HepG2 (cell line): ENCODE data around the gene TEAD4. TPM values are rescaled to one million over a fixed set of nuclear protein-coding genes. Genes with fewer than 3 reads are reported as not detected.

Source experiments
- ATAC-seq: fragments of 200-7000 bp; cut with Tn5 transposase; 3 replicates; pipeline ENCODE4 v1.9.1; 2020; ENCODE audit warnings: mild to moderate bottlenecking, moderate library complexity
- BruUV-seq: library from RNA; stranded (reverse); fragments of 400-500 nt; replicated peaks from 2 replicates; lab custom pipeline; 2021; lab: Mats Ljungman, UMichigan
- CTCF ChIA-PET: fragments of 300-600 bp; formaldehyde crosslinking; extraction: SDS; loops from one replicate; lab custom pipeline; 2021; ENCODE audit warnings: low total read pairs, inconsistent platforms, low intra/inter-chr PET ratio; lab: Yijun Ruan, JAX
- POLR2A ChIA-PET: fragments of 350-600 bp; sonication (Branson Sonifier 250); formaldehyde crosslinking; loops from one replicate; lab custom pipeline; 2020; ENCODE audit warnings: antibody characterized with exemption, inconsistent platforms; lab: Yijun Ruan, JAX
- DNase-seq: peaks from one replicate; pipeline ENCODE4 v3.0.0-alpha.2; 2015; ENCODE audit warnings: low spot score
- FAIRE-seq: peaks from 3 replicates; lab custom pipeline; 2011; peaks lifted over from hg19 to GRCh38; lab: Jason Lieb, UNC
- H2AFZ ChIP-seq: one replicate; pipeline ENCODE4 v1.6.1; 2011; ENCODE audit warnings: low read length, inconsistent platforms
- H3K27ac ChIP-seq: fragments of 300-600 bp; 3 replicates; pipeline ENCODE4 v1.8.0; 2011; ENCODE audit warnings: mixed run types, mild to moderate bottlenecking, mixed read lengths, low read length, inconsistent platforms; ENCODE audit not compliant: insufficient read depth; ENCODE audit errors: extremely low read length
- H3K27me3 ChIP-seq, 2 experiments: fragments of 200-600 bp in 1 of 2; 2 replicates in 1 of 2; 3 replicates in 1 of 2; pipeline versions ENCODE4 v1.6.0 to v1.8.0; 2011; ENCODE audit warnings: low read length in 2 of 2, mild to moderate bottlenecking in 2 of 2, moderate library complexity in 2 of 2, inconsistent platforms in 1 of 2; ENCODE audit not compliant: insufficient read depth in 2 of 2, control insufficient read depth in 1 of 2
- H3K36me3 ChIP-seq, 2 experiments: fragments of 200-600 bp in 1 of 2; replicated peaks in 1 of 2; 2 replicates in 1 of 2; 3 replicates in 1 of 2; pipeline versions ENCODE4 v1.5.1 to v1.8.0; 2011; ENCODE audit warnings: low read length in 2 of 2, inconsistent platforms in 1 of 2; ENCODE audit not compliant: insufficient read depth in 2 of 2, control insufficient read depth in 1 of 2
- H3K4me1 ChIP-seq: 2 replicates; pipeline ENCODE4 v1.5.1; 2012; ENCODE audit warnings: low read length, inconsistent platforms; ENCODE audit not compliant: insufficient read depth
- H3K4me2 ChIP-seq: 2 replicates; pipeline ENCODE4 v1.6.0; 2011; ENCODE audit warnings: low read depth, low read length, inconsistent platforms
- H3K4me3 ChIP-seq, 3 experiments: fragments of 200-600 bp in 1 of 3; sonication (generic), shearing (Covaris generic) in 1 of 3; replicated peaks in 1 of 3; 2 replicates each; pipeline ENCODE4 v1.5.1; 2011 to 2016; ENCODE audit warnings: low read length in 3 of 3, inconsistent platforms in 2 of 3, low read depth in 2 of 3, mild to moderate bottlenecking in 2 of 3, control low read depth in 1 of 3, mixed read lengths in 1 of 3; ENCODE audit not compliant: insufficient read depth in 1 of 3
- H3K79me2 ChIP-seq: one replicate; pipeline ENCODE4 v1.6.1; 2011; ENCODE audit warnings: low read length, inconsistent platforms; ENCODE audit not compliant: insufficient read depth
- H3K9ac ChIP-seq: 2 replicates; pipeline ENCODE4 v1.6.0; 2011; ENCODE audit warnings: mild to moderate bottlenecking, low read depth, low read length, inconsistent platforms; ENCODE audit not compliant: insufficient read depth
- H3K9me3 ChIP-seq: 2 replicates; pipeline ENCODE4 v1.5.1; 2012; ENCODE audit warnings: mild to moderate bottlenecking, low read length
- H4K20me1 ChIP-seq: 2 replicates; pipeline ENCODE4 v1.6.0; 2011; ENCODE audit warnings: inconsistent platforms, mild to moderate bottlenecking, low read length, moderate library complexity; ENCODE audit not compliant: insufficient read depth
- ERF ChIP-seq: IDR thresholded peaks from 2 replicates; pipeline ENCODE4 v1.6.1; 2018; ENCODE audit warnings: missing biosample characterization, missing genetic modification reagents
- FOXM1 ChIP-seq: sonication (generic); formaldehyde crosslinking; IDR thresholded peaks from 2 replicates; pipeline ENCODE4 v1.5.0; 2020; ENCODE audit warnings: missing genetic modification reagents
- SRSF1 ChIP-seq: fragments of 200-400 bp; formaldehyde crosslinking; optimal IDR thresholded peaks from 2 replicates; pipeline ENCODE3; 2017; ENCODE audit warnings: mild to moderate bottlenecking, low read depth, low read length, moderate library complexity
- YEATS2 ChIP-seq: sonication (generic); formaldehyde crosslinking; IDR thresholded peaks from 2 replicates; pipeline ENCODE4 v1.4.0; 2020; ENCODE audit warnings: missing genetic modification reagents, borderline replicate concordance
- ZBTB42 ChIP-seq: sonication (generic); formaldehyde crosslinking; IDR thresholded peaks from 2 replicates; pipeline ENCODE4 v1.5.0; 2020; ENCODE audit warnings: mild to moderate bottlenecking, missing genetic modification reagents
- ZFP82 ChIP-seq: sonication (generic); formaldehyde crosslinking; IDR thresholded peaks from 2 replicates; pipeline ENCODE4 v1.5.1; 2020; ENCODE audit warnings: mild to moderate bottlenecking, missing genetic modification reagents, borderline replicate concordance
- ZNF280B ChIP-seq: sonication (generic); formaldehyde crosslinking; IDR thresholded peaks from 2 replicates; pipeline ENCODE4 v1.5.0; 2020; ENCODE audit warnings: missing genetic modification reagents, mild to moderate bottlenecking, borderline replicate concordance
- ZNF609 ChIP-seq: sonication (generic); formaldehyde crosslinking; IDR thresholded peaks from 2 replicates; pipeline ENCODE4 v1.4.0; 2020; ENCODE audit warnings: mild to moderate bottlenecking, missing genetic modification reagents, borderline replicate concordance
- ZNF747 ChIP-seq: sonication (generic); formaldehyde crosslinking; IDR thresholded peaks from 2 replicates; pipeline ENCODE4 v1.8.1; 2023; ENCODE audit warnings: missing genetic modification reagents, mild to moderate bottlenecking, borderline replicate concordance
- WGBS: methylation state at CpG from one replicate; pipeline ENCODE4 v1.1.6; 2017; ENCODE audit warnings: low lambda C conversion rate; 5-methylcytosine and 5-hydroxymethylcytosine counted together
- in situ Hi-C: cut with HindIII; loops from 2 replicates; pipeline ENCODE4 v1.10.0; 2017; ENCODE audit warnings: low pct_unique_long_range_greater_than_20kb; ENCODE audit not compliant: extremely low pct_ligation_motif_present
- intact Hi-C: fragments of 100-400 bp; cut with micrococcal nuclease; formaldehyde crosslinking; loops from one replicate; pipeline ENCODE4 v1.10.0; 2022; ENCODE audit not compliant: unreplicated experiment
- polyA plus RNA-seq, 8 experiments: library from polyadenylated mRNA; depleted of rRNA in 3 of 8; stranded (reverse) in 7 of 8; unstranded in 1 of 8; fragments of >200 nt; fragmentation: Illumina TruSeq in 4 of 8; extraction: Trizol in 4 of 8; gene quantifications; 2 replicates each; pipeline versions ENCODE4 v1.2.1 to v1.2.3, GENCODE V29; 2011 to 2016; ENCODE audit warnings: low read depth in 4 of 8, missing spikeins in 1 of 8, mixed read lengths in 1 of 8; ENCODE audit not compliant: insufficient read depth in 1 of 8
- total RNA-seq, 5 experiments: library from RNA; depleted of rRNA; stranded (reverse); fragments of >200 nt; fragmentation: Illumina TruSeq; extraction: Trizol; gene quantifications; 2 replicates each; pipeline ENCODE4 v1.2.3, GENCODE V29; 2016; ENCODE audit warnings: low read depth in 1 of 5
- TF ChIP-seq, protein P1 (sequence below): sonication (generic); formaldehyde crosslinking; IDR thresholded peaks from 2 replicates; pipeline ENCODE4 v1.8.1; 2023; ENCODE audit warnings: mild to moderate bottlenecking, inconsistent platforms, moderate library complexity, missing genetic modification reagents, borderline replicate concordance
- TF ChIP-seq, protein P2 (sequence below), 2 experiments: sonication (generic) in 1 of 2; formaldehyde crosslinking in 1 of 2; IDR thresholded peaks; 2 replicates each; pipeline versions ENCODE4 v1.5.1 to v1.6.1; 2011 to 2020; ENCODE audit warnings: borderline replicate concordance in 1 of 2, low read depth in 1 of 2, low read length in 1 of 2, mild to moderate bottlenecking in 1 of 2, missing genetic modification reagents in 1 of 2, moderate library complexity in 1 of 2
- TF ChIP-seq, protein P3 (sequence below): sonication (generic); formaldehyde crosslinking; IDR thresholded peaks from 2 replicates; pipeline ENCODE4 v1.5.0; 2020; ENCODE audit warnings: missing genetic modification reagents, mild to moderate bottlenecking, borderline replicate concordance

Gene TEAD4
- total and polyA plus RNA-seq, 2 of the 13 experiments (the other 11 are each of a cell fraction or from before 2014, with no cell fraction given): 45.0 to 69.4 TPM

GRCh38 chr12:2937500-2937899 is 21.7 kb upstream of the TEAD4 start:
- Histone ChIP-seq H3K27ac (no peak overlapping the region), H3K79me2 (no peaks in the 10 kb centered on the region), H3K4me3 (no peak overlapping the region), H3K27me3 (no peaks in the 10 kb centered on the region), H3K9me3 (no peaks in the 10 kb centered on the region), H3K4me1 (peaks cover 13% of the 10 kb centered on the region), H3K9ac (no peak overlapping the region), H3K36me3 (peaks cover 12 to 30% of the 10 kb centered on the region in 2 experiments), H2AFZ (no peak overlapping the region), H3K4me2 (no peak overlapping the region), H4K20me1 (no peaks in the 10 kb centered on the region)
- no peak for DNase-seq
- POLR2A ChIA-PET: no interaction called here
- ATAC-seq: no peak
- intact Hi-C loops: no loop called here
- WGBS: 95% methylated on average over 3 of the region's 3 CpGs
- CTCF ChIA-PET: no interaction called here
- no TSS peak for BruUV-seq
- FAIRE-seq: no peak
- in situ Hi-C loops: no loop called here
- no peak for TF ChIP-seq ERF (CRISPR knock-in tag)
- TF ChIP-seq, protein P1, sequence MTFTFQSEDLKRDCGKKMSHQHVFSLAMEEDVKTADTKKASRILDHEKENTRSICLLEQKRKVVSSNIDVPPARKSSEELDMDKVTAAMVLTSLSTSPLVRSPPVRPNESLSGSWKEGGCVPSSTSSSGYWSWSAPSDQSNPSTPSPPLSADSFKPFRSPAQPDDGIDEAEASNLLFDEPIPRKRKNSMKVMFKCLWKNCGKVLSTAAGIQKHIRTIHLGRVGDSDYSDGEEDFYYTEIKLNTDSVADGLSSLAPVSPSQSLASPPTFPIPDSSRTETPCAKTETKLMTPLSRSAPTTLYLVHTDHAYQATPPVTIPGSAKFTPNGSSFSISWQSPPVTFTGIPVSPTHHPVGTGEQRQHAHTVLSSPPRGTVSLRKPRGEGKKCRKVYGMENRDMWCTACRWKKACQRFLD (CRISPR knock-in tag): no peak
- TF ChIP-seq, protein P2, sequence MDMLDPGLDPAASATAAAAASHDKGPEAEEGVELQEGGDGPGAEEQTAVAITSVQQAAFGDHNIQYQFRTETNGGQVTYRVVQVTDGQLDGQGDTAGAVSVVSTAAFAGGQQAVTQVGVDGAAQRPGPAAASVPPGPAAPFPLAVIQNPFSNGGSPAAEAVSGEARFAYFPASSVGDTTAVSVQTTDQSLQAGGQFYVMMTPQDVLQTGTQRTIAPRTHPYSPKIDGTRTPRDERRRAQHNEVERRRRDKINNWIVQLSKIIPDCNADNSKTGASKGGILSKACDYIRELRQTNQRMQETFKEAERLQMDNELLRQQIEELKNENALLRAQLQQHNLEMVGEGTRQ (IDR thresholded peaks at IDR 0.05; ENCODE audit: low read depth, low read length): no peak
- TF ChIP-seq, protein P2 (CRISPR knock-in tag; IDR thresholded peaks at IDR 0.05; ENCODE audit: borderline replicate concordance): no peak
- no peak for TF ChIP-seq ZNF280B
- TF ChIP-seq ZNF747 (CRISPR knock-in tag): no peak
- TF ChIP-seq YEATS2: no peak
- TF ChIP-seq ZBTB42: no peak
- TF ChIP-seq ZNF609 (CRISPR knock-in tag): no peak
- TF ChIP-seq FOXM1 (CRISPR knock-in tag): no peak
- no peak for TF ChIP-seq SRSF1
- TF ChIP-seq, protein P3, sequence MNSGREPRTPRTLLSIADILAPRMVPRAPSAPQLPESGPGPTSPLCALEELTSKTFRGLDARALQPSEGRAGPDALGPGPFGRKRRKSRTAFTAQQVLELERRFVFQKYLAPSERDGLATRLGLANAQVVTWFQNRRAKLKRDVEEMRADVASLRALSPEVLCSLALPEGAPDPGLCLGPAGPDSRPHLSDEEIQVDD: no peak
- TF ChIP-seq ZFP82 (CRISPR knock-in tag): no peak
